HG02610 (cell line): ENCODE data around the gene FGD6.
"Not testable (repeated sequence)": the region's sequence is repeated elsewhere in the genome, so short reads cannot be mapped to it uniquely, and the experiment has no call there.

ENCODE experiments used
- ATAC-seq: cut with Tn5 transposase; IDR thresholded peaks from one replicate; pipeline ENCODE4 v1.9.1; 2021; ENCODE audit warnings: mild to moderate bottlenecking, moderate library complexity; ENCODE audit not compliant: unreplicated experiment

The FGD6 gene

DNA sequence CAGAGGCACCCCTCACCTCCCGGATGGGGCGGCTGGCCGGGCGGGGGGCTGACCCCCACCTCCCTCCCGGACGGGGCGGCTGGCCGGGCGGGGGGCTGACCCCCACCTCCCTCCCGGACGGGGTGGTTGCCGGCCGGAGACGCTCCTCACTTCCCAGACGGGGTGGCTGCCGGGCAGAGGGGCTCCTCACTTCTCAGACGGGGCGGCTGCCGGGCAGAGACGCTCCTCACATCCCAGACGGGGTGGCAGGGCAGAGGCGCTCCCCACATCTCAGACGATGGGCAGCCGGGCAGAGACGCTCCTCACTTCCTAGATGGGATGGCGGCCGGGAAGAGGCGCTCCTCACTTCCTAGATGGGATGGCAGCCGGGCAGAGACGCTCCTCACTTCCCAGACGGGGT, 18.4 kb upstream of the FGD6 start:
- ATAC-seq, result not testable (repeated sequence)

DNA sequence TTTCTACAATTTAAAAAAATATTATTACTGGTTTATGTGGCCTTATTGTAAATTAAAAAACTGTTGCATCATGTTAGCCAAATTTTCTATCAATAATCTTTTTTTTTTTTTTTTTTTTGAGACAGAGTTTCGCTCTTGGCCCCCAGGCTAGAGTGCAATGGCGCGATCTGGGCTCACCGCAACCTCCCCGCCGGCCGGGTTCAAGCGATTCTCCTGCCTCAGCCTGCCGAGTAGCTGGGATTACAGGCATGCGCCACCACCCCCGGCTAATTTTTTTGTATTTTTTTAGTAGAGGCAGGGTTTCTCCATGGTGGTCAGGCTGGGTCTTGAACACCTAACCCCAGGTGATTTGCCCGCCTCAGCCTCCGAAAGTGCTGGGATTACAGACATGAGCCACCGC, 16.9 kb upstream of the FGD6 start:
- ATAC-seq, result not testable (repeated sequence)

DNA sequence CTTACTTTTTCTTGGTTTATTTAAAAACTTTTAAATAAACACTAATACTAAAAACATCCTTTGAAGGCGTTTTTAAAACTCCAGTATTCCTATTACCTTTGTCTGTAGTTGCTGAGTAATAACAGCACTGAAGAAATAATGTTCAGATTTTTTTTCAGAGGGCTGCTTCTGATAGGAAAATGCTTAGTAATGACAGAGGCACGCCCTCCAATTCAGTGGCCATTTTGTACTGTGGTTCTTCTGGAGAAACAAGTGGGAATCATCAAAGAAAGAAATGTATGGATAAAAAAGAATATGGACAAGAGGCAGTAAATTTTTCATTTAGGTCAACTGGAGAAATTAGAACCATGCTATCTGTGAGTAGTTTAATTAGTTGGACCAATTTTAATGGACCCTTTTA, 13.9 kb upstream of the FGD6 start:
- no peak for ATAC-seq

DNA sequence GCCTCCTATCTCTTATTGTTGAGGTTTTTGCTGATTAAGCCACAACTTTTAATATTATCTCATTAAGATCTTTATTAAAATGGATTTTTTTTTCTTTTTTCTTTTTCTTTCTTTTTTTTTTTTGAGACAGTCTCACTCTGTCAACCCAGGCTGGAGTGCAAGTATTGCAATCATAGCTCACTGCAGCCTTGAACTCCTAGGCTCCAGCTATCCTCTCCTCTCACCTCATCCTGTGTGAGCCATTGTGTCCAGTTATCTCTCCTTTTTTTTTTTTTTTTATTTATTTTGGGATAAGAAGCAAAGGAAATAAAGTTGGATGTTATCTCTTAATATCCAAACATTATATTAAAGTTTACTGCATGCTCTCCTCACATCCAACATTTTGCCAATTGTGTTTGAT, 13.0 kb upstream of the FGD6 start:
- no peak for ATAC-seq

DNA sequence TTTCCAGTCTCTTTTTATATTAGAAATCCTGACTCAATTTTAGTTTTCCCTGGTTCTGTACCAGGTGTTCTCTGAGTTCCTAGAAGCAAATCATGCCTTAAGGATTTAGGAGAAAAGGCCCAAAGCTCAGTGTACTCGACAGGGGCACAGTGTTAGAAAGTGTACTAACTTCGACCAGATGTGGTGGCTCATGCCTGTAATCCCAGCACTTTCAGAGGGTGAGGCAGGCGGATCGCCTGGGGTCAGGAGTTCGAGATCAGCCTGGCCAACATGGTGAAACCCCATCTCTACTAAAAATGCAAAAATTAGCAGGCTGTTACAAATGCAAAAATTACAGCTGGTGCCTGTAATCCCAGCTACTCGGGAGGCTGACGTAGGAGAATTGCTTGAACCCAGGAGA, 12.4 kb upstream of the FGD6 start:
- ATAC-seq, result no peak

DNA sequence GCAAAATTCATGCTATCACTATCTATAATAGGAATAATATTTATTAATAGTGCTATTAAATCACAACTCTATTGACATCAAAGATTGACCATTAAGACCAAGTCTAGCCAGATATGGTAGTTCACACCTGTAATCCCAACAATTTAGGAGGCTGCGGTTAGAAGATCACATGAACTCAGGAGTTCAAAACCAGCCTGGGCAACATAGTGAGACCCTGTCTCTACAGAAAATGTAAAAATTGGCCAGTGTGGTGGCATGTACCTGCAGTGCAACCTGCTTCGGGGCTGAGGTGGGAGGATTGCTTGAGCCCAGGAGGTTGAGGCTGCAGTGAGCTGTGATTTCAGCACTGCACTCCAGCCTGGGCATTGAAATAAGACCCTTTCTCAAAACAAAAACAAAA, 11.3 kb upstream of the FGD6 start:
- no peak for ATAC-seq

DNA sequence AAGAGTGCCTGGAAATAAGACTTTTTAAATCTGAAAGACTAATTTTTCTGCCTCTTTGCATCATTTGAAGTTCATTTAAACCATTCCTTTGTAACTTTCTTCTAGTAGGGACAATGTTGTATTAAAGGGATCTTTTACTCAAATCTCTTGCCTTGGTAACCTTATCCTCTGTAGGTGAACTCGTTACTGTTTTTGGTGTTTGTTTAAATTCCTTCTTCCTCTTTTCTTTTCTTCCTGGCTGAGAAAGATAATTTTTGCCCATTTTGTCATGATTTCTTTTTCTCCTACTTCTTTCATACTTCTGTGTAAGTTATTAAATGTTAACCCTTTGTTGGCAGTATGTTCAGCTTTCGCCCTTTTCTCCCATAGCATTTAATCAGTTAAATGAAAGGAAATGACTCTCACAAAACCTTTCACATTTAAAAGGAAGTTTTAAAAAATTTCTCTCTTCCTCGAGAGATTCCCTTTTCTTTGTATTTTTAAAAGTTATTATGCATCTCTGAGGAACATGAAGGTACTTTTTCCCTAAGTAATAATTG, 10.6 kb upstream of the FGD6 start:
- ATAC-seq, result no peak

DNA sequence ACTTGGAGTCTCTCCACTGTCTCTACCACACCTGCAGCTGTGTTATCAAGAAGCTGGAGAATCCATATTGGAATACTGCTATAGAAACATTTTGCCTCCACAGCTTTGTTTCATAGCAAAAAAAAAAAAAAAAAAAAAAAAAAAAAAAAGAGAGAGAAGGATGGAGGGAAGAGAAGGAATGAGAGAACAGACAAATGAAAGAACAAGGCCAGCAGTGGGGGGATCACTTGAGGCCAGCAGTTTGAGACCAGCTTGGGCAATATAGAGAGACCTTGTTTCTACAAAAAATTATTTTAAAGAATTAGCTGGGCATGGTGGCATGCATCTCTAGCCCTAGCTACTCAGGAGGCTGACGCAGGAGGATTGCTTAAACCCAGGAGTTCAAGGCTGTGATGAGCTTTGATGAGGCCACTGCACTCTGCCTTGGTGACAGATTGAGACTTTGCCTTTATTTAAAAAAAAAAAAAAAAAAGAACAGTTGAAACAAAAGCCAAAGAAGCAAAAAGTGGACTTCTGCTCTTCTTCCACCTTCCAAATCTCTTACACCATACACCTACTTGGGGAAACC, 8.5 kb upstream of the FGD6 start:
- no peak for ATAC-seq

DNA sequence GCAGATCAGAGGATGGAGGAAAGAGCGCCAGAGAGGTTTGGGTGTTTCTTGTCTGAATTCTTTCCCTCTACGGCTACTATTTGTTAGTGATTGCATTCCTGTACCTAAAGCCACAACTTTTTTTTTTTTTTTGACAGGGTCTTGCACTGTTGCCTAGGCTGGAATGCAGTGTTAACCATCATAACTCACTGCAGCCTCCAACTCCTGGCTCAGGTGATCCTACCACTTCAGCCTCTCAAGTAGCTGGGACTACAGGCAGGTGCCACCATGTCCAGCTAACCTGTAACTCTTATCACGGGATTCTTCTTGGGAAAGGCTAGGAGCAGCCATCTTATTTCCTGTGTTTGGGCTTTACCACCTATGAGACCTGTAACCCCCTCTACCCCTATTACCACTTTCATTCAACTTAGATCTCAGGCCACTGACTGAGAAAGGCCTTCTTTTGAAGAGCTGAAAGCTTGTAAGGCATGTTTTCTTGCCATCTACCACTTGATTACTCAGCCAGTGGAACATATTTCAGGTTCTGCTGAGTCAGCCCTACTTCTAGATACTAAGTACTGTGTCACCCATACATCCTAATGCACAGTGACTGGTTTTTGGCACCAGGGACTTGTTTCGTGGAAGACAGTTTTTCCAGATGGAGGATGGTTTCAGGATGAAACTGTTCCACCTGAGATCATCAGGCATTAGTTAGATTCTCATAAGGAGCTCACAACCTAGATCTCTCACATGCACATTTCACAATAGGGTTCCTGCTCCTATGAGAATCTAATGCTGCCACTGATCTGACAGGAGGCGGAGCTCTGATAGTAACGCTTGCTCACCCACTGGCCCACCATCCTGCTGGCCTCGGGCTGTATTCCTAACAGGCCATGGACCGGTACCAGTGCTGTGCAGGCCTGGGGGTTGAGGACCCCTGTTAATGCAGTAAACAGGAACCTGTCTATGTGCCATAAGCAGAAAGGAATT, 7.2 kb upstream of the FGD6 start:
- no peak for ATAC-seq

DNA sequence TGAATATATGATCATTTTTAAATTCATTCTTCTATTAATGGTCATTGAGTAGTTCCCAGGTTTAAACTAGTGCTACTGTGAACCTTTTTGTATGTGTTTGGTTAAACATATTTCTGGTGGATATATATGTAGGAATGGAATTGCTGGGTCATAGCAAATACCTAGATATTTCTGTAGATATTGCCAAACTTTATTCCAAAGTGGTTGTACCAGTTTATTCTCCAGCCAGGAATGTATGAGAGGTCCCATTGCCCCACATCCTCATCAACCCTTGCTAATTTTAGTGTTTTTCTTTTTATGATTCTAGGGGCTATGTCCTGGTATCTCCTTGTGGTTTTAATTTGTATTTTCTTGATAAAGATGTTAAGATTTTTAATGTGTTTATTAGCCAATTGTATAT, 3.5 kb upstream of the FGD6 start:
- ATAC-seq, result no peak

DNA sequence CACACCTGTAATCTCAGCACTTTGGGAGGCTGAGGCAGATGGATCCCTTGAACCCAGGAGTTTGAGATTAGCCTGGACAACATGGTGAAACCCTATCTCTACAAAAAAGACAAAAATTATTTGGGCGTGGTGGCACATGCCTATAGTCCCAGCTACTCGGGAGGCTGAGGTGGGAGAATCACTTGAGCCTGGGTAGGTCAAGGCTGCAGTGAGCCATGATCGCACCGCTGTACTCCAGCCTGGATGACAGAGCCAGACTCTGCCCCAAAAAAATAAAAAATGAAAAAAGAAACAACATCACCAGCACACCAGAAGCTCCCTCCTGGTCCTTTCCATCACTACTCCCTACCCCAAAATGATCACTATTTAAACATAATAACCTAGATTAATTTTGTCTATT, 2.9 kb upstream of the FGD6 start:
- ATAC-seq, result no peak

DNA sequence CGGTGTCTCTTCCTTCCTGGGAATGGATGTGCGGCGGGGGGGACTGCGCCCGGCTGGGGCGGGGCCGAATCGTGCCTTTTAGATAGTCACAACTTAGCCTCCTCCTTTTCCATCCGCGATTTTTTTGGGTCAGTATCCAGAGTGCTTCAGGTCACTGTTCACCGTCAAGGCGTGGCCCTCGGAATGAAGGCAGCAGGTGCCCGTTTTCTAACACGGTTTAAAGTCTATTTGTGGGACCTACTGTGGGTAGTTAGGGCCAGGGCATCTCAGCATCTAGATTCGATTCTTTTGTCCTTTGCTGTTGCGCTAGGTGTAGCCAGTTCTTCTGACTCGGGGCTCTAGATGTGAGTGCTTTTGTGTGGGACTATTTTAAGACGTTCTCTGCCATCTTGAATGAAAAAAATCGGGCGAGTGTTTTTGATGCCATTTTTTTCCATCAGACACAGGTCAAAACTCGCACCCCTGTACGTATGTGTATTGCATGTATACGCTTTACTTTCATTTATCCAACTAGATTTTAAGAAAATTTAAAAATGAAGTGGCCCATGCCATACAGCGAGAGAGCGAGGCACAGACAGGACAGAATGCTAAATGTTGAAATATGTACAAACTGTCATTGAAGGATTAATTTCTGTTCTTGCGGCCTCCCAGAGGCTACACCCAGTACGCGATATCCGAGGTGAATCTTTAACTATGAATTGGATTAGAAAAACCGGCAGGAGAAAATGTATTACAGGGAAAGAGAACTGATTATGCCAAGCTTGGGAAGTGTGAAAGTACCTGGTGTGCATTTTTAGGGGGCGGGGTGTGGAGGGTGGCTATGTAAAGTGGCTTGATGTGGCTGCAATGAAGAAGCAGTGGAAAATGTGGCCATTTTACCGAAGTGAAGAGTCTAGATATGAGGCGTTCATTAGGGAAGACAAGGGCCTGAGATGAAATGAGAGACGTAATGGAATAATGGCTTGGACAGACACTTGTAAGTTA, 1.2 kb upstream of the FGD6 start:
- ATAC-seq, result peak; percentile 4

DNA sequence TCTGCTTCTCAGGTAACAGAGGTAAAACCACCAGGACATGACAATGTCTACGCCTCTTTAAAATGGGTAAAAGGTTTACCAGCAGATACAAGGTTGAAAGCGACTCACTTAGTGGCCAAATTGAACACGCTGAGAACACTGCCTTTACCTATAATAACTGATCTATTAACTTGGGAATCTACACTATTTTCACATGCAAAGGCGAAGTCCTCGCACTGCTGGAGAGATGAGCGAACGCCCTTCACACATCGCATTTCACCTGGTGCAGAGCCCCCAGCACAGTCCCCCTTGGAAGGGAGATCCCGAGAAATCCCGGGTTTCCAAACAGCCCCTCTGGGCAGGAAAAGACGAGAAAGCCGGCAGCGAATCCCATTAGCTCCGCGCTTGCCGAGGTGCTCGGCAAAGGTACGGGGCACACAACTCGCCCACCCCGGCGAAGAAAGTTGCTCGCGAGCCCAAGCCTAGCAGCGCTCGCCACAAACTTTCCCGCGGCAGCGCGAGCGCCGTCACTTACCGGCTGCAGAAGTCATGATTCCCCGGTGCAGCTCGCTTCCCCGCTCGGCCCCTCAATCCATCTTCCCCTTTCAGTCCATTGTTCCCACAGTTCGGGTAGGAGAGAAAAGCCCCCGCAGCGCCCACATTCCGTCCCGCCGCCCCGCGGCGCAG, 423 bp downstream of the FGD6 start:
- peak; percentile 19 for ATAC-seq

DNA sequence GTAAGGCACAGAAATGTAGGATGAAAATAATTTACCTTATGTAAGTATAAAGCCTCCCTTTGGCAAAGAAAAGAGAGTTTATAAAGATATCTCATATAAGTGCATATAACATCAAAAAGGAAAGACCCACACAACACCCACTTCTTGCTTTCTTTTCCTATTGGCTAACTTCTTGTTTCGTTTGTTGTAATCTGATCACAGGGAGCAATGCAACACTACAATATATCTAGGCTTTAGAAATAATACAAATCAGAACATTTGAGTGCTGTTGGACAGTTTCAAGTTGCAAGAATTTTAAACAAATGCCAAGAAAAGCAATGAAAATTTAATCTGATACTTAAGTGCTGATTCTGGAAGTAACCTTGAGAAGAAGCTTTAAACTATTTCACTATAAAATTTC, 1.3 kb downstream of the FGD6 start:
- ATAC-seq, result no peak

DNA sequence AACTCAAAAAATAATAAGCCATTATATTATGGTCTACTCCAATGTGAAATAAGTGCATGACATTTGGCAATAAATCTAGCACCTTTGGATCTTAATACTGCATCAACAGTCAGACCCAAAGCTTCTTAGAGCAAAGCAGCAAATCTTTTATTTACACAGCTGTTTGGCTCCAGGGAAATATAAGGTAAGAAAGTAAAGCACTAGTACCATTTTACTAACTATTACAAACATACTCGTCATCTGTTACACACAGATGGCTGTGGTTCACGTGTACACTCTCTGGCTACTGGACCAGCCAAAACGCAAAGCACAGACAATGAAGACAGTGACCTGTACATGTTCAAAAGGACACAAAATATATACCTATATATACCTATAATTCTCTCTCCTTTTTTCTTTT, 2.8 kb downstream of the FGD6 start:
- no peak for ATAC-seq

DNA sequence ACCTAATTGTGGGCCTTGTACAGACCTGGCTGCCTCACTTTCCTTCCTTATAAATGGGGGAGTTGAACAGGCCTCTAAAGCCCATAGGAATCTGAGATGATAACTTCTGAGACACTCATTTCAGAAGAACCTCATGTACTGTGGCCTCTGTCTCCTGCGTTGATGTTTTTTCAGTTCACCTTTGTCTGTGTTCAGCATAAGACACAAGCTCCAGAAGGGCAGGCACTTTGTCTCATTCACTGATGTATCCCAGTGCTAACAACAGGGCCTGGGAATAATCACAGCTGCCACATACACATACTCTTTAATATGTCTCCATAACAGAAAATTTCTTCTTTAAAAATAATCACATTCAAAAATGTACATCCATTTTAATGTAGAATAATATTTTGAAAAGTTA, 3.3 kb downstream of the FGD6 start:
- no peak for ATAC-seq

DNA sequence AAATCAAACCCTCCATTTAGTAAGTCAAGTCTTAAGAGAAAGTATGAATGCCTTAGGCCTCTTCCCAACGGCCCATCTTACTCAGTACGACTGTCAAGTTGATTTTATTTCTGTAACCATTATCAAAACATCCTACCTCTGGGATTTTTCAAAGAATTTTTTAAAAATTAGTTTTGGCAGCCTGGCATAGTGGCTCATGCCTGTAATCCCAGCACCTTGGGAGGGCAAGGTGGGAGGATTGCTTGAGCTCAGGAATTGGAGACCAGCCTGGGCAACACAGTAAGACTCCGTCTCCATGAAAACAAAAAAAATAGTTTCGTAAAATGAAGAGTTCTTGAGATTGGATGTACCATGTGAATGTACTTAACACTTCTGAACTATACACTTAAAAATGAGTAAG, 4.1 kb downstream of the FGD6 start:
- ATAC-seq, result no peak

DNA sequence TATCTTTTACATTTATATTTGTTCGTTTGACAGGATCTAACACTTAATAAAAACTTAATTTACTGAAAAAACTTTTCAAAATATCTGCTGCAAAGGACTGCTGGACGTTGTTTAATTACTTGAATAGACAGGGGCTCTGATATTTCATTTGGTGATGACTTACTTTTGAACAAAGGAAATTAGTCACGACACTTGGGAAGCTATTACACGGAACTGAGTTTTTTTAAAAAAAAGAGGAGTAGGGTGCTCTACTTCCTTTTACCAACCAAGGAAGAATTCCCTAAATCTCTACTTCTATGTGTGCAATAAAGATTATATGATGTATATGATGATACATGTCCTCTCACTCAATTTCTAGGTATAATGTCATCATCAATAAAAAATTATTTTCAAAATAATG, 4.7 kb downstream of the FGD6 start:
- ATAC-seq, result no peak

DNA sequence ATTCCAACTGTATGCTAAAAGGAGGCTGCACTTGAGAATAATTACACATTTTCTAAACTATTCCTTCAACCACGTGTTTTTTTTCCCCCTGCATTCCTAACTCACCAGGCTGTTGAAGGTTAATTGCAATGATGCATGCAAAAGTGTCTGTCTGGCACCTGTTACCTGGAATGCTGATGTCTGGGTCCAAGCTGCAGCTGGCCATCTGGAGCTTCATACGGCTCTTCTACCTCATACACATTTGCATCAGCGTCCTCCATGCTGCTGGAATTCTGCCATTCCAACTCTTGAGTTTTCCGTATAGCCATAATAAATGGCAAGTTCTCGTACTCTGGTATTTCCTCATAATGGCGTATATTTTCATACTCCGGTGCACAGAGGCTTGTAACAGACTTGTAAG, 8.6 kb downstream of the FGD6 start:
- no peak for ATAC-seq

DNA sequence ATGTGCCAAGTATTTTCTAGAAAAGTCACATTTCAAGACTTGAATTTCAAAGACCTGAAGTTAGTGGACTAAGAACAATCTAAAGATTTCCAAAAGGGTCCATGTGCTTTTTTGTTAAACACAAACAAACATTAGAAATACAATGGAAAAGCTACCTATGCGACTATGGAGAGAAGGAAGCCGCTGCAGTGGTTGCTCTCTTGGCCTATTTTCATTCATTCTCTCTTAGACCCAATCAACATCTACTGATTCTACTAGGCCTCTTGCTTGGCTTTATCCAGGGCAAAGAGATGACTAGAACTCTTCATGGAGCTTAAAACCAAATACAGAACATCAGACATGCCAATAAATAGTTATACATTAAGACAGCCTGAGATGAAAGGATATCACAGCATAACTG, 9.9 kb downstream of the FGD6 start:
- no peak for ATAC-seq

DNA sequence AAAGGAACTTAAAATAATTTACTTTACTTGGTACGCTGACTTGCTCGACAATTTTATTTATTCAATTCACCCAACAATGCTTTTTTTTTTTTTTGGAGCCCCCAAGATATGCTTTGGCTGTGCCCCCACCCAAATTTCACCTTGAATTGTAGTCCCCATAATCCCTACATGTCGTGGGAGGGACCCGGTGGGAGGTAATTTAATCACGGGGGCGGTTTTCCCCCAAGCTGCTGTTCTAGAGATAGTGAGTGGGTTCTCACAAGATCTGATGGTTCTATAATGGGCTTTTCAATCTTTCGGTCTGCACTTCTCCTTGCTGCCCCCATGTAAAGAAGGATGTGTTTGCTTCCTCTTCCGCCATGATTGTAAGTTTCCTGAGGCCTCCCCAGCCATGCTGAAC, 10.4 kb downstream of the FGD6 start:
- no peak for ATAC-seq
